GF-D8 (cell line): ENCODE measurements around the gene LDB2.

Experiments used
- DNase-seq: peaks from one replicate; lab custom pipeline; 2025; lab: John Stamatoyannopoulos, UW

LDB2 gene

GRCh38 chr4:16843831-16844508 lies 54.5 kb downstream of the LDB2 start:
- DNase-seq: no peak

GRCh38 chr4:16838226-16838875 lies 60.1 kb downstream of the LDB2 start:
- DNase-seq: no peak

GRCh38 chr4:16837475-16837874 lies 61.0 kb downstream of the LDB2 start:
- DNase-seq: no peak

- DNase-seq: no peak
Observed at GRCh38 chr4:16836324-16836723, 62.1 kb downstream of the LDB2 start.

GRCh38 chr4:16835597-16836247 lies 62.7 kb downstream of the LDB2 start:
- no peak for DNase-seq

- no peak for DNase-seq
Observed at GRCh38 chr4:16834814-16835213, 63.6 kb downstream of the LDB2 start.

- DNase-seq: no peak
Observed at GRCh38 chr4:16833722-16834121, 64.7 kb downstream of the LDB2 start.

- no peak for DNase-seq
Observed at GRCh38 chr4:16830081-16830480, 68.4 kb downstream of the LDB2 start.

- DNase-seq: no peak
Observed at GRCh38 chr4:16827794-16828724, 70.4 kb downstream of the LDB2 start.

- DNase-seq: no peak
Observed at GRCh38 chr4:16827045-16827444, 71.4 kb downstream of the LDB2 start.

- DNase-seq: no peak
Observed at GRCh38 chr4:16826406-16826910, 72.0 kb downstream of the LDB2 start.

GRCh38 chr4:16824278-16824806 lies 74.1 kb downstream of the LDB2 start:
- DNase-seq: no peak

- no peak for DNase-seq
Observed at GRCh38 chr4:16820329-16820728, 78.1 kb downstream of the LDB2 start.

- DNase-seq: no peak
Observed at GRCh38 chr4:16819652-16820051, 78.8 kb downstream of the LDB2 start.

GRCh38 chr4:16818005-16818404 lies 80.4 kb downstream of the LDB2 start:
- no peak for DNase-seq

GRCh38 chr4:16817286-16817685 lies 81.2 kb downstream of the LDB2 start:
- no peak for DNase-seq

GRCh38 chr4:16814361-16814760 lies 84.1 kb downstream of the LDB2 start:
- no peak for DNase-seq

GRCh38 chr4:16812041-16812440 lies 86.4 kb downstream of the LDB2 start:
- no peak for DNase-seq

GRCh38 chr4:16809943-16810342 lies 88.5 kb downstream of the LDB2 start:
- no peak for DNase-seq

- no peak for DNase-seq
Observed at GRCh38 chr4:16809064-16809463, 89.4 kb downstream of the LDB2 start.

GRCh38 chr4:16807355-16807754 lies 91.1 kb downstream of the LDB2 start:
- DNase-seq: no peak

- DNase-seq: no peak
Observed at GRCh38 chr4:16804581-16804980, 93.9 kb downstream of the LDB2 start.
